Adrenal gland (tissue), 12 donors: ENCODE results near the gene CIPC. TPM values are rescaled to one million over a fixed set of nuclear protein-coding genes. Genes with fewer than 3 reads are reported as not detected.

Experiments used
- DNase-seq, 7 donors: peaks; one replicate each; pipeline ENCODE4 v3.0.0-alpha.2; 2019 to 2020
- H3K27ac ChIP-seq, 5 donors: fragments of 200-600 bp; sonication (generic) in 4 of 5; 1 replicate in 3 of 5; 2 replicates in 2 of 5; pipeline versions ENCODE4 v1.5.1 to v1.8.0; 2016 to 2020; ENCODE audit warnings: mild to moderate bottlenecking in 1 of 5
- H3K27me3 ChIP-seq: fragments of 200-600 bp; 2 replicates; pipeline ENCODE4 v1.8.0; 2021
- H3K36me3 ChIP-seq, 2 donors: fragments of 200-600 bp; replicated peaks in 1 of 2; 1 replicate in 1 of 2; 2 replicates in 1 of 2; pipeline versions ENCODE4 v1.5.1 to v1.8.0; 2018 to 2022
- H3K4me1 ChIP-seq, 2 donors: fragments of 200-600 bp; replicated peaks in 1 of 2; 1 replicate in 1 of 2; 2 replicates in 1 of 2; pipeline versions ENCODE4 v1.5.1 to v1.8.0; 2018 to 2021
- H3K4me3 ChIP-seq, 4 donors: fragments of 200-600 bp; sonication (generic) in 3 of 4; one replicate each; pipeline ENCODE4 v1.5.1; 2016 to 2018
- H3K9me3 ChIP-seq, 3 donors: fragments of 200-600 bp; sonication (generic) in 1 of 3; replicated peaks in 1 of 3; 1 replicate in 2 of 3; 2 replicates in 1 of 3; pipeline versions ENCODE4 v1.5.1 to v1.8.0; 2016 to 2021
- POLR2A ChIP-seq, 2 donors: fragments of 450-650 bp; IDR thresholded peaks; one replicate each; pipeline ENCODE4 v1.6.1; 2017; ENCODE audit warnings: antibody characterized with exemption in 2 of 2, mild to moderate bottlenecking in 2 of 2, moderate library complexity in 1 of 2
- WGBS, 4 donors: extraction: QIAGEN DNeasy Blood & Tissue Kit in 2 of 4; methylation state at CpG; one replicate each; pipeline versions ENCODE4 v1.1.5 to v1.1.7; 2013 to 2017; 5-methylcytosine and 5-hydroxymethylcytosine counted together
- intact Hi-C, 2 donors: fragments of 100-400 bp; cut with DNase I; formaldehyde crosslinking; loops; one replicate each; pipeline versions ENCODE4 v1.14.1 to v1.15.0; 2022 to 2023
- polyA plus RNA-seq, 3 donors: library from polyadenylated mRNA; stranded (reverse); fragments of 200-250 nt in 2 of 3; fragments of 350-450 nt in 1 of 3; fragmentation: Illumina TruSeq in 1 of 3; extraction: RNeasy Lipid Tissue Mini Kit (QIAGEN cat#74804) in 1 of 3; gene quantifications; one replicate each; pipeline ENCODE4 v1.2.3, GENCODE V29; 2013 to 2014
- total RNA-seq, 9 donors: library from RNA; depleted of rRNA in 4 of 9; stranded (reverse); fragments of >200 nt in 4 of 9; fragments of 120-200 nt in 1 of 9; fragmentation: NEBNext Ultra II Directional in 1 of 9; extraction: Animal tissue kit (Norgen Biotek cat#: 25700) in 1 of 9; gene quantifications; one replicate each; pipeline versions ENCODE4 v1.1.0 to v1.2.4, GENCODE V29; 2013 to 2023
- TF ChIP-seq, protein P1 (sequence below), 6 experiments: fragments of 450-650 bp in 4 of 6; fragments of 200-600 bp in 2 of 6; sonication (generic) in 1 of 6; IDR thresholded peaks; 1 replicate in 5 of 6; 2 replicates in 1 of 6; pipeline versions ENCODE4 v1.5.1 to v1.8.0; 2016 to 2021; ENCODE audit warnings: antibody characterized with exemption in 6 of 6, mild to moderate bottlenecking in 2 of 6, moderate library complexity in 1 of 6
- donor health status: healthy with polysubstance abuse.
- donor health status: Bipolar disorder and iron deficiency.
- donor health status: DM: yes; HTN: yes; CAD: no.
- donor health status: DM: no; HTN: no; CAD: no.
- donor health status: DM: no; HTN: no; CAD: no.
- donor health status: DM: yes; HTN: yes; CAD: no.

CIPC gene
- total and polyA plus RNA-seq, 12 donors, result 3.7 to 48.6 (median 26.1) TPM

DNA sequence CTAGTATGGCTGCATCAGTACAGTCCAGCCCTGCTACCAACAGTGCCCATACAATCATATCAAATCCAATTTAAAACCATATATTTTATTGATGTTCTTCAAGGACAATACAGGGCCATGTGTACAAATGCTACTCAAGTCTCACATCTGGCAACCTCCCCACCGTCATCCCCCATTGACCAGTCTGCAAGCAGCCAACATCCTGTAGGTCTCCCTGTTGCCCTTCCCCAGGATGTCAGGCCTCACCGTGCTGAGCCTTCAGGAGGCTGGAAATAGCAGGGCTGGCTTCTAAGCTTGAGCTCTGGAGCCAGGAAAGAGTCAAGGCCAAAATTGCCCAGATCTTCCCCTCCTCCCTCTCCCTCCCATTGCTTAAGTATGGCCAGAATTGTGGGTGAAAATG lies 33.1 kb downstream of the CIPC start:
- Histone ChIP-seq H3K27ac (no peak overlapping the region), H3K36me3 (no peaks in the 10 kb centered on the region), H3K4me3 (no peak overlapping the region), H3K27me3 (peaks cover 9% of the 10 kb centered on the region), H3K4me1 (no peaks in the 10 kb centered on the region), H3K9me3 (no peaks in the 10 kb centered on the region)
- intact Hi-C loops, result no loop called here
- no peak for TF ChIP-seq POLR2A (IDR thresholded peaks at IDR 0.05)
- TF ChIP-seq, protein P1, sequence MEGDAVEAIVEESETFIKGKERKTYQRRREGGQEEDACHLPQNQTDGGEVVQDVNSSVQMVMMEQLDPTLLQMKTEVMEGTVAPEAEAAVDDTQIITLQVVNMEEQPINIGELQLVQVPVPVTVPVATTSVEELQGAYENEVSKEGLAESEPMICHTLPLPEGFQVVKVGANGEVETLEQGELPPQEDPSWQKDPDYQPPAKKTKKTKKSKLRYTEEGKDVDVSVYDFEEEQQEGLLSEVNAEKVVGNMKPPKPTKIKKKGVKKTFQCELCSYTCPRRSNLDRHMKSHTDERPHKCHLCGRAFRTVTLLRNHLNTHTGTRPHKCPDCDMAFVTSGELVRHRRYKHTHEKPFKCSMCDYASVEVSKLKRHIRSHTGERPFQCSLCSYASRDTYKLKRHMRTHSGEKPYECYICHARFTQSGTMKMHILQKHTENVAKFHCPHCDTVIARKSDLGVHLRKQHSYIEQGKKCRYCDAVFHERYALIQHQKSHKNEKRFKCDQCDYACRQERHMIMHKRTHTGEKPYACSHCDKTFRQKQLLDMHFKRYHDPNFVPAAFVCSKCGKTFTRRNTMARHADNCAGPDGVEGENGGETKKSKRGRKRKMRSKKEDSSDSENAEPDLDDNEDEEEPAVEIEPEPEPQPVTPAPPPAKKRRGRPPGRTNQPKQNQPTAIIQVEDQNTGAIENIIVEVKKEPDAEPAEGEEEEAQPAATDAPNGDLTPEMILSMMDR (IDR thresholded peaks at IDR 0.05), result no peak
- WGBS, 4 donors, result 51 to 66% (median 60%) methylated on average over 2 of the region's 2 CpGs
- peak in 1 of 7 donors; percentile 25 for DNase-seq

DNA sequence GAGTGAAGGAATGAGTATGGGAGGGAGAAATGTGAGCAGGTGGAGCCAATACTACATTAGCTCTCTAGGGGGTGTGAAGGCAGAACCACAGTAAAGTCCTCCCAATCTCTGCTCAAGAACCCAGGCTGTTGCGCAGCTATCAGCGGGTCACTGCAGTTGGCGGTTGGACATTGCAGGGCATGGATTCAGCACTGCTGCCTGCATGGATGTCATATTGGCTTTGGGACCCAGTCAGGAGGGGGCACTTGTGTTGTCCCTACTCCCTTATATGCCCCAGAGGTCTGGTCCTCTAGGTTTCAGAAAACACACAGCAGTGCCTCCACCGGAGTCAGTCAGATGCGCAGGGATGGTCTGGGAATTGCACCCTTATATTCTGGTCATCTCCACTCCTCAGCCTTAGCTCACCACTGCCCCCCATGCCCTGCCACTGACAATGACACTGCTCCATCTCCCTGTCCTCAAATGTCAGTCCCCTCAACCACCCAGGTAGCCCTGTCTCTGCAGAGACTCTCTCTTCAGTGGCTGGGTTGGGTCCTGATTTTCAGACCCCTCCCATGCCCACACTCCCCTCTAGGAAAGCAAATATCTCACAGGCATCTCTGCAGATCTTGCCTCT lies 33.9 kb downstream of the CIPC start:
- H3K27me3 ChIP-seq, result peaks cover 9% of the 10 kb centered on the region
- TF ChIP-seq POLR2A (IDR thresholded peaks at IDR 0.05), result no peak
- no peak overlapping the region for H3K27ac ChIP-seq
- 81 to 92% (median 91%) methylated on average over 5 of the region's 5 CpGs for WGBS, 4 donors
- no peaks in the 10 kb centered on the region for H3K9me3 ChIP-seq
- no peaks in the 10 kb centered on the region for H3K4me1 ChIP-seq
- peak in 1 of 7 donors; percentile 40 for DNase-seq
- intact Hi-C loops, result no loop called here
- H3K36me3 ChIP-seq, result no peaks in the 10 kb centered on the region
- no peak overlapping the region for H3K4me3 ChIP-seq

GRCh38 chr14:77133720-77134338 lies 35.8 kb downstream of the CIPC start:
- intact Hi-C loops, result no loop called here
- WGBS, 4 donors, result 12 to 16% (median 12%) methylated on average over 9 to 22 of the region's 22 CpGs
- Histone ChIP-seq H3K27ac (no peak overlapping the region), H3K4me3 (no peak overlapping the region), H3K36me3 (no peaks in the 10 kb centered on the region), H3K27me3 (peaks cover 22% of the 10 kb centered on the region), H3K9me3 (no peaks in the 10 kb centered on the region), H3K4me1 (no peaks in the 10 kb centered on the region)
- TF ChIP-seq POLR2A (IDR thresholded peaks at IDR 0.05), result no peak
- TF ChIP-seq, protein P1 (IDR thresholded peaks at IDR 0.05), result no peak
- DNase-seq, result peak; percentile 69 to 78 (median 75)

DNA sequence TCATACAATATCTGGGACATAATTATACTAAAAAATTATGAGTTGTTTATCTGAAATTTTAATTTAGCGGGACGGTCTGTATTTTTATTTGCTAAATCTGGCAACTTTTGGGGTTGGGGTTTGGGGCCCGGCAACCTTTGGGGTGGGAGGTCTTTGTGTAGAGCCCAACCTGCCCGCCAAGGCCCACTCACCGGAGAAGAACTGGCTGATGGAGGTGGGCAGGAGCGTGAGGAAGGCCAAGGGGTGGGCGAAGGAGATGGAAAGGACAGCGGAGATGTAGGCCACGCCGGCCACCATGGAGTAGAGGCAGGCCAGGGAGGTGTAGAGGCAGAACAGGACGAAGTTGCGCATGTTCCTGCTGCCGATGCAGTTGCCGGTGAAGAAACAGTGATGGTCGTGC lies 41.0 kb downstream of the CIPC start:
- 82 to 86% (median 84%) methylated on average over 15 of the region's 15 CpGs for WGBS, 4 donors
- Histone ChIP-seq H3K36me3 (no peaks in the 10 kb centered on the region), H3K9me3 (no peaks in the 10 kb centered on the region), H3K27ac (no peak overlapping the region), H3K27me3 (peaks cover 63% of the 10 kb centered on the region), H3K4me3 (no peak overlapping the region), H3K4me1 (peaks cover 8 to 16% of the 10 kb centered on the region in 2 donors)
- TF ChIP-seq POLR2A (IDR thresholded peaks at IDR 0.05), result no peak
- TF ChIP-seq, protein P1 (IDR thresholded peaks at IDR 0.05), result no peak
- DNase-seq, result no peak
- intact Hi-C loops, result no loop called here
